WTC11 (cell line): ENCODE results near the gene ZNF440. TPM values are rescaled to one million over a fixed set of nuclear protein-coding genes. Genes with fewer than 3 reads are reported as not detected.
A peak's percentile ranks its signal among the peaks of the same experiment; 100 is the strongest.
"Not testable (repeated sequence)": the region's sequence is repeated elsewhere in the genome, so short reads cannot be mapped to it uniquely, and the experiment has no call there.

Experiments used
- ATAC-seq: fragments of 200-7000 bp; cut with Tn5 transposase; 2 replicates; pipeline ENCODE4 v1.10.0; 2021; ENCODE audit warnings: mild to moderate bottlenecking, moderate library complexity
- CTCF ChIA-PET: fragments of 300-600 bp; sonication (Branson Sonifier 250); formaldehyde crosslinking; loops from one replicate; lab custom pipeline; 2021; ENCODE audit warnings: antibody characterized with exemption; lab: Charles Lee
- POLR2A ChIA-PET: fragments of 350-600 bp; sonication (Branson Sonifier 250); formaldehyde crosslinking; loops from one replicate; lab custom pipeline; 2021; ENCODE audit warnings: antibody characterized with exemption; lab: Charles Lee
- DNase-seq: peaks from one replicate; pipeline ENCODE4 v3.0.0; 2021; ENCODE audit warnings: low spot score
- H3K27ac Mint-ChIP-seq: 2 replicates; pipeline ENCODE4 v1.8.0; 2021; ENCODE audit warnings: mixed read lengths
- H3K27me3 Mint-ChIP-seq: 2 replicates; pipeline ENCODE4 v1.8.0; 2021; ENCODE audit warnings: low read depth, mild to moderate bottlenecking, moderate library complexity, mixed read lengths
- H3K36me3 Mint-ChIP-seq: 2 replicates; pipeline ENCODE4 v1.8.0; 2021; ENCODE audit warnings: mixed read lengths
- H3K4me1 Mint-ChIP-seq: 2 replicates; pipeline ENCODE4 v1.8.0; 2022; ENCODE audit warnings: mixed read lengths
- H3K4me3 Mint-ChIP-seq: 2 replicates; pipeline ENCODE4 v1.8.0; 2021; ENCODE audit warnings: mild to moderate bottlenecking, moderate library complexity, mixed read lengths
- H3K9me3 Mint-ChIP-seq: 2 replicates; pipeline ENCODE4 v1.8.0; 2021; ENCODE audit warnings: mixed read lengths
- EMX1 ChIP-seq: fragments of 250-450 bp; sonication (Bioruptor Pico); IDR thresholded peaks from 2 replicates; pipeline ENCODE4 v1.8.0; 2021; ENCODE audit warnings: mild to moderate bottlenecking
- FOXK1 ChIP-seq: sonication (generic); formaldehyde crosslinking; IDR thresholded peaks from 2 replicates; pipeline ENCODE4 v1.8.0; 2022; ENCODE audit warnings: mild to moderate bottlenecking, moderate library complexity, missing genetic modification reagents
- GRHL2 ChIP-seq: fragments of 250-450 bp; sonication (Bioruptor Pico); IDR thresholded peaks from 2 replicates; pipeline ENCODE4 v1.8.0; 2022; ENCODE audit warnings: mild to moderate bottlenecking, moderate library complexity; ENCODE audit not compliant: insufficient replicate concordance, severe bottlenecking
- IRF2 ChIP-seq: sonication (generic); formaldehyde crosslinking; IDR thresholded peaks from 2 replicates; pipeline ENCODE4 v1.8.0; 2022; ENCODE audit warnings: low read depth, missing genetic modification reagents, borderline replicate concordance
- JAZF1 ChIP-seq: fragments of 250-450 bp; sonication (Bioruptor Pico); IDR thresholded peaks from 2 replicates; pipeline ENCODE4 v1.9.0; 2021; ENCODE audit warnings: moderate library complexity, mild to moderate bottlenecking, inconsistent platforms
- NR3C1 ChIP-seq: sonication (generic); formaldehyde crosslinking; conservative IDR thresholded peaks from 2 replicates; pipeline ENCODE4 v1.8.1; 2023; ENCODE audit warnings: low read depth, mild to moderate bottlenecking, missing genetic modification reagents
- TP53 ChIP-seq: sonication (generic); formaldehyde crosslinking; IDR thresholded peaks from 2 replicates; pipeline ENCODE4 v1.8.1; 2023; ENCODE audit warnings: mild to moderate bottlenecking, missing genetic modification reagents
- ZNF138 ChIP-seq: sonication (generic); formaldehyde crosslinking; conservative IDR thresholded peaks from 2 replicates; pipeline ENCODE4 v1.8.1; 2022; ENCODE audit warnings: mild to moderate bottlenecking, moderate library complexity, missing genetic modification reagents
- ZNF219 ChIP-seq: sonication (generic); formaldehyde crosslinking; IDR thresholded peaks from 2 replicates; pipeline ENCODE4 v1.8.0; 2023; ENCODE audit warnings: missing genetic modification reagents, mild to moderate bottlenecking, borderline replicate concordance
- ZNF317 ChIP-seq: sonication (generic); formaldehyde crosslinking; IDR thresholded peaks from 2 replicates; pipeline ENCODE4 v1.8.1; 2023; ENCODE audit warnings: low read depth, mild to moderate bottlenecking, moderate library complexity, missing genetic modification reagents, borderline replicate concordance
- total RNA-seq: library from RNA; stranded (reverse); gene quantifications from 3 replicates; pipeline ENCODE4 v1.2.3, GENCODE V29; 2021
- TF ChIP-seq, protein P1 (sequence below): fragments of 200-600 bp; IDR thresholded peaks from 2 replicates; pipeline ENCODE4 v1.8.0; 2022; ENCODE audit warnings: antibody characterized with exemption
- TF ChIP-seq, protein P2 (sequence below): fragments of 250-450 bp; sonication (Bioruptor Pico); IDR thresholded peaks from 2 replicates; pipeline ENCODE4 v1.9.0; 2021; ENCODE audit warnings: moderate library complexity, mild to moderate bottlenecking, inconsistent platforms, borderline replicate concordance
- TF ChIP-seq, protein P3 (sequence below): fragments of 250-450 bp; sonication (Bioruptor Pico); IDR thresholded peaks from 2 replicates; pipeline ENCODE4 v1.9.0; 2021; ENCODE audit warnings: mild to moderate bottlenecking
- TF ChIP-seq, protein P4 (sequence below): sonication (generic); formaldehyde crosslinking; IDR thresholded peaks from 2 replicates; pipeline ENCODE4 v1.8.1; 2023; ENCODE audit warnings: mild to moderate bottlenecking, missing genetic modification reagents
- TF ChIP-seq, protein P5 (sequence below): sonication (generic); formaldehyde crosslinking; IDR thresholded peaks from 2 replicates; pipeline ENCODE4 v1.8.0; 2022; ENCODE audit warnings: mild to moderate bottlenecking, missing genetic modification reagents
- TF ChIP-seq, protein P6 (sequence below): fragments of 250-450 bp; sonication (Bioruptor Pico); conservative IDR thresholded peaks from 2 replicates; pipeline ENCODE4 v1.9.0; 2021; ENCODE audit warnings: mild to moderate bottlenecking
- TF ChIP-seq, protein P7 (sequence below): sonication (generic); formaldehyde crosslinking; IDR thresholded peaks from 2 replicates; pipeline ENCODE4 v1.8.1; 2023; ENCODE audit warnings: mild to moderate bottlenecking, moderate library complexity, missing genetic modification reagents
- TF ChIP-seq, protein P8 (sequence below): fragments of 250-450 bp; sonication (Bioruptor Pico); IDR thresholded peaks from 2 replicates; pipeline ENCODE4 v1.9.0; 2021; ENCODE audit warnings: mild to moderate bottlenecking

ZNF440 gene
- total RNA-seq, 1 experiment from 2014 or later = 16.4 TPM

DNA sequence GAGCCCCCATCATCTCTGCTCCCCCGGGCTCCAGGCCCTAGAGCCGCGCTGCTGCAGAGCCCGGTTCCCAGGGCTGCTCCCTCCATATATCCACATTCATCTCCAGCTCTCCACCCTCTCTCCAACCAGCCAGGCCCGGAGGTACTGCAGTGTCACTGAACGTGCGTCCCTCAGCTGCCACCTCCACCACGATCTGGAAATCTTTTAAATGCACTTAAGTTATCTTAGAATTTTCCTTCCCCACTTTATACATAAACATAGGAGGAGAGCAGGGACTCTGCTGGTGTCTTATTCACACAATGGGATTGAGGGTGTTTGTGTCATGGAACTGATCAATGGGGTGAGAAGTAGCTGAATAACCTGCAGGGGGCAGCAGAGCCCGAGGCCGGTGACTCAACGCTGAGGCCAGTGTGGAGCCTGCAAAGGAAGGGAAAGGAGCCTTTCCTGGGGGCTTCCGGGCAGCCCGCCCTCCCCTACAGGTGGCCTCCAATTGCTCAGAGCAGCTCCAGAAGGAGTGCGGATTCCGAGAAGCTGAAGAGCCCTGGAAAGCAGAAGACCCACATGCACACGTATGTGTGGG is 65.7 kb downstream of the ZNF440 start:
- TF ChIP-seq, protein P1, sequence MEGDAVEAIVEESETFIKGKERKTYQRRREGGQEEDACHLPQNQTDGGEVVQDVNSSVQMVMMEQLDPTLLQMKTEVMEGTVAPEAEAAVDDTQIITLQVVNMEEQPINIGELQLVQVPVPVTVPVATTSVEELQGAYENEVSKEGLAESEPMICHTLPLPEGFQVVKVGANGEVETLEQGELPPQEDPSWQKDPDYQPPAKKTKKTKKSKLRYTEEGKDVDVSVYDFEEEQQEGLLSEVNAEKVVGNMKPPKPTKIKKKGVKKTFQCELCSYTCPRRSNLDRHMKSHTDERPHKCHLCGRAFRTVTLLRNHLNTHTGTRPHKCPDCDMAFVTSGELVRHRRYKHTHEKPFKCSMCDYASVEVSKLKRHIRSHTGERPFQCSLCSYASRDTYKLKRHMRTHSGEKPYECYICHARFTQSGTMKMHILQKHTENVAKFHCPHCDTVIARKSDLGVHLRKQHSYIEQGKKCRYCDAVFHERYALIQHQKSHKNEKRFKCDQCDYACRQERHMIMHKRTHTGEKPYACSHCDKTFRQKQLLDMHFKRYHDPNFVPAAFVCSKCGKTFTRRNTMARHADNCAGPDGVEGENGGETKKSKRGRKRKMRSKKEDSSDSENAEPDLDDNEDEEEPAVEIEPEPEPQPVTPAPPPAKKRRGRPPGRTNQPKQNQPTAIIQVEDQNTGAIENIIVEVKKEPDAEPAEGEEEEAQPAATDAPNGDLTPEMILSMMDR = peak; percentile 61
- TF ChIP-seq, all 79 proteins: peak for 1; not testable (repeated sequence) for 78
- ChIA-PET CTCF (interaction anchor here (0.6 to 4.4 kb wide), 31 partner anchors 8 to 485 kb away, joined by 3 to 38 read pairs (median 5); partner anchors contain the start of genes ZNF136, ZNF20, ZNF433 and ZNF439), POLR2A (interaction anchor here (0.7 kb wide), 1 partner anchor 916 kb away, joined by 3 read pairs; no protein-coding TSS in a partner anchor)
- not testable (repeated sequence) for H3K4me3 Mint-ChIP-seq, H3K4me1 Mint-ChIP-seq, H3K27me3 Mint-ChIP-seq, H3K36me3 Mint-ChIP-seq, H3K27ac Mint-ChIP-seq
- ATAC-seq (peak; percentile 86), DNase-seq (peak; percentile 75)
- H3K9me3 Mint-ChIP-seq = peaks cover 12% of the 10 kb centered on the region

DNA sequence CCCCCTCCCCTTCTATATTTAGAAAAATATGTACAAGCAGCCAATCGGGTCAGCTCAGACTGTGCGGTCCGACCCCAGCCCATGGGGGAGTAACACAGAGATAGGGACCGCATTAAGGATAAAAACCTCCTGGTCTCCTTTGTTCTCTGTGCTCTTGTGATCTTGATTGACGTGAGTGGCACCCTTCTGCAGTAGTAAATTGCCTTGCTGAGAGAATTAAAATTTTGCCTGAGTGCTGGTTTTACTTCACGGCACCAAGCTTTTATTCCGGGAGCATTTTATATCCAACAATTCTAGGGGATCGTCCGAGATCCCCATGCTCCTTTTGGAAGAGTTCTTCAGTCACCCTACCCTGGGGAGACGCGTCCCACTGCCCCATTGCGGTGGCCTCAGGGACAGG is 66.5 kb downstream of the ZNF440 start:
- no peak for ATAC-seq
- H3K27me3 Mint-ChIP-seq = peaks cover 8% of the 10 kb centered on the region
- H3K9me3 Mint-ChIP-seq = peaks cover 12% of the 10 kb centered on the region
- no peak overlapping the region for H3K27ac Mint-ChIP-seq
- ChIA-PET CTCF (interaction anchor here (0.7 to 4.4 kb wide), 20 partner anchors 7 to 260 kb away, joined by 3 to 38 read pairs (median 7); partner anchors contain the start of genes ZNF20, ZNF433, ZNF439 and ZNF491), POLR2A (no interaction called here)
- no peaks in the 10 kb centered on the region for H3K36me3 Mint-ChIP-seq
- H3K4me1 Mint-ChIP-seq = no peaks in the 10 kb centered on the region
- peak overlapping the region; percentile 13 for H3K4me3 Mint-ChIP-seq
- no peak for DNase-seq
- TF ChIP-seq, protein P2, sequence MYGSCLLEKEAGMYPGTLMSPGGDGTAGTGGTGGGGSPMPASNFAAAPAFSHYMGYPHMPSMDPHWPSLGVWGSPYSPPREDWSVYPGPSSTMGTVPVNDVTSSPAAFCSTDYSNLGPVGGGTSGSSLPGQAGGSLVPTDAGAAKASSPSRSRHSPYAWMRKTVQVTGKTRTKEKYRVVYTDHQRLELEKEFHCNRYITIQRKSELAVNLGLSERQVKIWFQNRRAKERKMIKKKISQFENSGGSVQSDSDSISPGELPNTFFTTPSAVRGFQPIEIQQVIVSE (CRISPR knock-in tag) = no peak
- TF ChIP-seq ZNF317 (CRISPR knock-in tag) (no peak), ZNF138 (CRISPR knock-in tag) (no peak), IRF2 (CRISPR knock-in tag) (no peak), NR3C1 (no peak), GRHL2 (CRISPR knock-in tag) (no peak), JAZF1 (CRISPR knock-in tag) (no peak), TP53 (CRISPR knock-in tag) (no peak), ZNF219 (CRISPR knock-in tag) (no peak), EMX1 (CRISPR knock-in tag) (no peak), FOXK1 (CRISPR knock-in tag) (no peak)
- TF ChIP-seq, protein P3, sequence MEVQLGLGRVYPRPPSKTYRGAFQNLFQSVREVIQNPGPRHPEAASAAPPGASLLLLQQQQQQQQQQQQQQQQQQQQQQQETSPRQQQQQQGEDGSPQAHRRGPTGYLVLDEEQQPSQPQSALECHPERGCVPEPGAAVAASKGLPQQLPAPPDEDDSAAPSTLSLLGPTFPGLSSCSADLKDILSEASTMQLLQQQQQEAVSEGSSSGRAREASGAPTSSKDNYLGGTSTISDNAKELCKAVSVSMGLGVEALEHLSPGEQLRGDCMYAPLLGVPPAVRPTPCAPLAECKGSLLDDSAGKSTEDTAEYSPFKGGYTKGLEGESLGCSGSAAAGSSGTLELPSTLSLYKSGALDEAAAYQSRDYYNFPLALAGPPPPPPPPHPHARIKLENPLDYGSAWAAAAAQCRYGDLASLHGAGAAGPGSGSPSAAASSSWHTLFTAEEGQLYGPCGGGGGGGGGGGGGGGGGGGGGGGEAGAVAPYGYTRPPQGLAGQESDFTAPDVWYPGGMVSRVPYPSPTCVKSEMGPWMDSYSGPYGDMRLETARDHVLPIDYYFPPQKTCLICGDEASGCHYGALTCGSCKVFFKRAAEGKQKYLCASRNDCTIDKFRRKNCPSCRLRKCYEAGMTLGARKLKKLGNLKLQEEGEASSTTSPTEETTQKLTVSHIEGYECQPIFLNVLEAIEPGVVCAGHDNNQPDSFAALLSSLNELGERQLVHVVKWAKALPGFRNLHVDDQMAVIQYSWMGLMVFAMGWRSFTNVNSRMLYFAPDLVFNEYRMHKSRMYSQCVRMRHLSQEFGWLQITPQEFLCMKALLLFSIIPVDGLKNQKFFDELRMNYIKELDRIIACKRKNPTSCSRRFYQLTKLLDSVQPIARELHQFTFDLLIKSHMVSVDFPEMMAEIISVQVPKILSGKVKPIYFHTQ = no peak
- TF ChIP-seq, protein P4, sequence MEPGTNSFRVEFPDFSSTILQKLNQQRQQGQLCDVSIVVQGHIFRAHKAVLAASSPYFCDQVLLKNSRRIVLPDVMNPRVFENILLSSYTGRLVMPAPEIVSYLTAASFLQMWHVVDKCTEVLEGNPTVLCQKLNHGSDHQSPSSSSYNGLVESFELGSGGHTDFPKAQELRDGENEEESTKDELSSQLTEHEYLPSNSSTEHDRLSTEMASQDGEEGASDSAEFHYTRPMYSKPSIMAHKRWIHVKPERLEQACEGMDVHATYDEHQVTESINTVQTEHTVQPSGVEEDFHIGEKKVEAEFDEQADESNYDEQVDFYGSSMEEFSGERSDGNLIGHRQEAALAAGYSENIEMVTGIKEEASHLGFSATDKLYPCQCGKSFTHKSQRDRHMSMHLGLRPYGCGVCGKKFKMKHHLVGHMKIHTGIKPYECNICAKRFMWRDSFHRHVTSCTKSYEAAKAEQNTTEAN = no peak
- TF ChIP-seq, protein P5, sequence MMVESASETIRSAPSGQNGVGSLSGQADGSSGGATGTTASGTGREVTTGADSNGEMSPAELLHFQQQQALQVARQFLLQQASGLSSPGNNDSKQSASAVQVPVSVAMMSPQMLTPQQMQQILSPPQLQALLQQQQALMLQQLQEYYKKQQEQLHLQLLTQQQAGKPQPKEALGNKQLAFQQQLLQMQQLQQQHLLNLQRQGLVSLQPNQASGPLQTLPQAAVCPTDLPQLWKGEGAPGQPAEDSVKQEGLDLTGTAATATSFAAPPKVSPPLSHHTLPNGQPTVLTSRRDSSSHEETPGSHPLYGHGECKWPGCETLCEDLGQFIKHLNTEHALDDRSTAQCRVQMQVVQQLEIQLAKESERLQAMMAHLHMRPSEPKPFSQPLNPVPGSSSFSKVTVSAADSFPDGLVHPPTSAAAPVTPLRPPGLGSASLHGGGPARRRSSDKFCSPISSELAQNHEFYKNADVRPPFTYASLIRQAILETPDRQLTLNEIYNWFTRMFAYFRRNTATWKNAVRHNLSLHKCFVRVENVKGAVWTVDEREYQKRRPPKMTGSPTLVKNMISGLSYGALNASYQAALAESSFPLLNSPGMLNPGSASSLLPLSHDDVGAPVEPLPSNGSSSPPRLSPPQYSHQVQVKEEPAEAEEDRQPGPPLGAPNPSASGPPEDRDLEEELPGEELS (CRISPR knock-in tag) = no peak
- TF ChIP-seq, protein P6, sequence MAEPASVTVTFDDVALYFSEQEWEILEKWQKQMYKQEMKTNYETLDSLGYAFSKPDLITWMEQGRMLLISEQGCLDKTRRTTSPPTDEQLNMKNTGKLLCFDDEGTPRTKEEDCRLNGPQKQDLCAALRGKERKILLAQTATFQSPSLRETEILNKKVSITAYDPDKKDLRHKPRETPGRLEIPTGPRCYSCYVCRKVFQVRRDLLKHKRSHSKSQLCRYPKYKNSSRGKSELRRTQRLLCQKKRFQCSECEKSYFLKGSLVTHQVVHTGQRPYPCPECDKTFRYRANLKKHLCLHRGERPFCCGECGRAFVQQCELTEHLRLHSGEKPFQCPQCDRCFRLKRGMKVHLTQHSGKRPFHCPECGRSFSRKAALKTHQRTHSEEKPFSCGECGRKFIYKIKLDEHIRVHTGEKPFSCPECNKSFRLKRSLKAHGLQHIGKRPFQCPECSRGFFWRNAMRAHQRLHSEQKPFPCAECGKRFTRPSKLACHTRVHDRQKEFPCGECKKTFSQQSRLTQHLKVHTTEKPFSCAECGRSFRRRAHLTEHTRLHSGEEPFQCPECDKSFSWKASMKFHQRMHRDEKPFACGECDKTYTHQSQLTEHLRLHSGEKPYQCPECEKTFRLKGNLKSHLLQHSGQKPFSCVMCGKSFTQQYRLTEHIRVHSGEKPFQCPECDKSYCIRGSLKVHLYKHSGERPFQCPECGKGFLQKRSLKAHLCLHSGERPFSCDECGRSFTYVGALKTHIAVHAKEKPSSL (CRISPR knock-in tag) = no peak
- TF ChIP-seq, protein P7, sequence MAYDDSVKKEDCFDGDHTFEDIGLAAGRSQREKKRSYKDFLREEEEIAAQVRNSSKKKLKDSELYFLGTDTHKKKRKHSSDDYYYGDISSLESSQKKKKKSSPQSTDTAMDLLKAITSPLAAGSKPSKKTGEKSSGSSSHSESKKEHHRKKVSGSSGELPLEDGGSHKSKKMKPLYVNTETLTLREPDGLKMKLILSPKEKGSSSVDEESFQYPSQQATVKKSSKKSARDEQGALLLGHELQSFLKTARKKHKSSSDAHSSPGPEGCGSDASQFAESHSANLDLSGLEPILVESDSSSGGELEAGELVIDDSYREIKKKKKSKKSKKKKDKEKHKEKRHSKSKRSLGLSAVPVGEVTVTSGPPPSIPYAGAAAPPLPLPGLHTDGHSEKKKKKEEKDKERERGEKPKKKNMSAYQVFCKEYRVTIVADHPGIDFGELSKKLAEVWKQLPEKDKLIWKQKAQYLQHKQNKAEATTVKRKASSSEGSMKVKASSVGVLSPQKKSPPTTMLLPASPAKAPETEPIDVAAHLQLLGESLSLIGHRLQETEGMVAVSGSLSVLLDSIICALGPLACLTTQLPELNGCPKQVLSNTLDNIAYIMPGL = no peak
- TF ChIP-seq, protein P8, sequence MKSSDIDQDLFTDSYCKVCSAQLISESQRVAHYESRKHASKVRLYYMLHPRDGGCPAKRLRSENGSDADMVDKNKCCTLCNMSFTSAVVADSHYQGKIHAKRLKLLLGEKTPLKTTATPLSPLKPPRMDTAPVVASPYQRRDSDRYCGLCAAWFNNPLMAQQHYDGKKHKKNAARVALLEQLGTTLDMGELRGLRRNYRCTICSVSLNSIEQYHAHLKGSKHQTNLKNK = no peak
